ENCODE results near the gene BSG.

Gene BSG

DNA sequence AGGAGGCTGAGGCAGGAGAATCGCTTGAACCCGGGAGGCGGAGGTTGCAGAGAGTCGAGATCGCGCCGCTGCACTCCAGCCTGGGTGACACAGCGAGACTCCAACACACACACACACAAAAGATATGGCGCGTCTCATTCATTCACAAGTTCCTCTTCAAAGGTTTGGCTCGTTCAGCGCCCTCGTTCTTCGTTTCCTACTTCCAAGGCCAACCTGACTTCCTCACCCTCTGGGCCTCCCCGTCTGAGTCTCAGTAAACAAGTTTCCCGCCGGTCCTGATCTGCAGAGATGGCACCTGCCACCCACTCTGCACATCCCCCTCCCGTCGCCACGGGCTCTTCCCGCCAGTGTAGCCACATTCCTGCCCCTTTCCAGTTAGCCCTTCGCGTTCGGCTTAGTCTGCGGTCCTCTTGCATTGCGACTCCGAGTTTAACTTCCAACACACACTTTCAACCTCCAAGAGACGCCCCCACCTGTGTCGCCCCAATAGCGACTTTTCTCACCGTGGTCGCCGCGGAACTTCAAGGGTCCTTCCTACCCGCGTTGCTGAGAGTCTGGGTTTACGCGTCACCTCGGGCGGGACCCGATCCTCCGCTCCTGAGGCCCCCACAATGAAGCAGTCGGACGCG is 1.3 kb upstream of the BSG start (continued):
- TF ChIP-seq ZNF362 (tag by site-specific recombination; IDR thresholded peaks at IDR 0.05) (no peak), ZNF239 (tag by site-specific recombination; IDR thresholded peaks at IDR 0.05) (no peak), ZNF558 (tag by site-specific recombination; IDR thresholded peaks at IDR 0.05) (no peak), ZFP3 (tag by site-specific recombination; IDR thresholded peaks at IDR 0.05; ENCODE audit: low read depth) (no peak), ZNF138 (tag by site-specific recombination; IDR thresholded peaks at IDR 0.05; ENCODE audit: borderline replicate concordance) (no peak), ZBTB26 (tag by site-specific recombination; optimal IDR thresholded peaks at IDR 0.05) (peak; percentile 38), ZNF354C (tag by site-specific recombination; IDR thresholded peaks at IDR 0.05; ENCODE audit: borderline replicate concordance, low read depth) (no peak), GLI2 (tag by site-specific recombination; IDR thresholded peaks at IDR 0.05; ENCODE audit: borderline replicate concordance, low read depth) (no peak), RBAK (tag by site-specific recombination; IDR thresholded peaks at IDR 0.05) (no peak), ZNF791 (tag by site-specific recombination; IDR thresholded peaks at IDR 0.05) (no peak), SALL2 (tag by site-specific recombination; IDR thresholded peaks at IDR 0.05; ENCODE audit: borderline replicate concordance) (no peak), ZNF416 (tag by site-specific recombination; IDR thresholded peaks at IDR 0.05) (no peak), ZNF121 (tag by site-specific recombination; IDR thresholded peaks at IDR 0.05) (no peak), ZNF302 (tag by site-specific recombination; IDR thresholded peaks at IDR 0.05; ENCODE audit: low read depth) (no peak), KLF1 (tag by site-specific recombination; IDR thresholded peaks at IDR 0.05) (peak; percentile 17; the same call in 1 of the 2 replicates), KLF8 (tag by site-specific recombination; IDR thresholded peaks at IDR 0.05) (peak; percentile 90), ZSCAN5A (tag by site-specific recombination; IDR thresholded peaks at IDR 0.05) (no peak), ZNF114 (tag by site-specific recombination; IDR thresholded peaks at IDR 0.05) (no peak), ZNF202 (tag by site-specific recombination; IDR thresholded peaks at IDR 0.05; ENCODE audit: borderline replicate concordance) (no peak), SP2 (tag by site-specific recombination; IDR thresholded peaks at IDR 0.05) (peak; percentile 37), ZNF501 (tag by site-specific recombination; IDR thresholded peaks at IDR 0.05) (no peak)
- TF ChIP-seq, protein P1, sequence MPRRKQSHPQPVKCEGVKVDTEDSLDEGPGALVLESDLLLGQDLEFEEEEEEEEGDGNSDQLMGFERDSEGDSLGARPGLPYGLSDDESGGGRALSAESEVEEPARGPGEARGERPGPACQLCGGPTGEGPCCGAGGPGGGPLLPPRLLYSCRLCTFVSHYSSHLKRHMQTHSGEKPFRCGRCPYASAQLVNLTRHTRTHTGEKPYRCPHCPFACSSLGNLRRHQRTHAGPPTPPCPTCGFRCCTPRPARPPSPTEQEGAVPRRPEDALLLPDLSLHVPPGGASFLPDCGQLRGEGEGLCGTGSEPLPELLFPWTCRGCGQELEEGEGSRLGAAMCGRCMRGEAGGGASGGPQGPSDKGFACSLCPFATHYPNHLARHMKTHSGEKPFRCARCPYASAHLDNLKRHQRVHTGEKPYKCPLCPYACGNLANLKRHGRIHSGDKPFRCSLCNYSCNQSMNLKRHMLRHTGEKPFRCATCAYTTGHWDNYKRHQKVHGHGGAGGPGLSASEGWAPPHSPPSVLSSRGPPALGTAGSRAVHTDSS (tag by site-specific recombination; IDR thresholded peaks at IDR 0.05): no peak
- TF ChIP-seq, protein P2, sequence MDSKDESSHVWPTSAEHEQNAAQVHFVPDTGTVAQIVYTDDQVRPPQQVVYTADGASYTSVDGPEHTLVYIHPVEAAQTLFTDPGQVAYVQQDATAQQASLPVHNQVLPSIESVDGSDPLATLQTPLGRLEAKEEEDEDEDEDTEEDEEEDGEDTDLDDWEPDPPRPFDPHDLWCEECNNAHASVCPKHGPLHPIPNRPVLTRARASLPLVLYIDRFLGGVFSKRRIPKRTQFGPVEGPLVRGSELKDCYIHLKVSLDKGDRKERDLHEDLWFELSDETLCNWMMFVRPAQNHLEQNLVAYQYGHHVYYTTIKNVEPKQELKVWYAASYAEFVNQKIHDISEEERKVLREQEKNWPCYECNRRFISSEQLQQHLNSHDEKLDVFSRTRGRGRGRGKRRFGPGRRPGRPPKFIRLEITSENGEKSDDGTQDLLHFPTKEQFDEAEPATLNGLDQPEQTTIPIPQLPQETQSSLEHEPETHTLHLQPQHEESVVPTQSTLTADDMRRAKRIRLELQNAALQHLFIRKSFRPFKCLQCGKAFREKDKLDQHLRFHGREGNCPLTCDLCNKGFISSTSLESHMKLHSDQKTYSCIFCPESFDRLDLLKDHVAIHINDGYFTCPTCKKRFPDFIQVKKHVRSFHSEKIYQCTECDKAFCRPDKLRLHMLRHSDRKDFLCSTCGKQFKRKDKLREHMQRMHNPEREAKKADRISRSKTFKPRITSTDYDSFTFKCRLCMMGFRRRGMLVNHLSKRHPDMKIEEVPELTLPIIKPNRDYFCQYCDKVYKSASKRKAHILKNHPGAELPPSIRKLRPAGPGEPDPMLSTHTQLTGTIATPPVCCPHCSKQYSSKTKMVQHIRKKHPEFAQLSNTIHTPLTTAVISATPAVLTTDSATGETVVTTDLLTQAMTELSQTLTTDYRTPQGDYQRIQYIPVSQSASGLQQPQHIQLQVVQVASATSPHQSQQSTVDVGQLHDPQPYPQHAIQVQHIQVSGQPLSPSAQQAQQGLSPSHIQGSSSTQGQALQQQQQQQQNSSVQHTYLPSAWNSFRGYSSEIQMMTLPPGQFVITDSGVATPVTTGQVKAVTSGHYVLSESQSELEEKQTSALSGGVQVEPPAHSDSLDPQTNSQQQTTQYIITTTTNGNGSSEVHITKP (tag by site-specific recombination; IDR thresholded peaks at IDR 0.05): peak; percentile 73
- TF ChIP-seq, protein P3, sequence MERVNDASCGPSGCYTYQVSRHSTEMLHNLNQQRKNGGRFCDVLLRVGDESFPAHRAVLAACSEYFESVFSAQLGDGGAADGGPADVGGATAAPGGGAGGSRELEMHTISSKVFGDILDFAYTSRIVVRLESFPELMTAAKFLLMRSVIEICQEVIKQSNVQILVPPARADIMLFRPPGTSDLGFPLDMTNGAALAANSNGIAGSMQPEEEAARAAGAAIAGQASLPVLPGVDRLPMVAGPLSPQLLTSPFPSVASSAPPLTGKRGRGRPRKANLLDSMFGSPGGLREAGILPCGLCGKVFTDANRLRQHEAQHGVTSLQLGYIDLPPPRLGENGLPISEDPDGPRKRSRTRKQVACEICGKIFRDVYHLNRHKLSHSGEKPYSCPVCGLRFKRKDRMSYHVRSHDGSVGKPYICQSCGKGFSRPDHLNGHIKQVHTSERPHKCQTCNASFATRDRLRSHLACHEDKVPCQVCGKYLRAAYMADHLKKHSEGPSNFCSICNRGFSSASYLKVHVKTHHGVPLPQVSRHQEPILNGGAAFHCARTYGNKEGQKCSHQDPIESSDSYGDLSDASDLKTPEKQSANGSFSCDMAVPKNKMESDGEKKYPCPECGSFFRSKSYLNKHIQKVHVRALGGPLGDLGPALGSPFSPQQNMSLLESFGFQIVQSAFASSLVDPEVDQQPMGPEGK (tag by site-specific recombination; IDR thresholded peaks at IDR 0.05): peak; percentile 86; the same call in 1 of the 2 replicates
- TF ChIP-seq, protein P4, sequence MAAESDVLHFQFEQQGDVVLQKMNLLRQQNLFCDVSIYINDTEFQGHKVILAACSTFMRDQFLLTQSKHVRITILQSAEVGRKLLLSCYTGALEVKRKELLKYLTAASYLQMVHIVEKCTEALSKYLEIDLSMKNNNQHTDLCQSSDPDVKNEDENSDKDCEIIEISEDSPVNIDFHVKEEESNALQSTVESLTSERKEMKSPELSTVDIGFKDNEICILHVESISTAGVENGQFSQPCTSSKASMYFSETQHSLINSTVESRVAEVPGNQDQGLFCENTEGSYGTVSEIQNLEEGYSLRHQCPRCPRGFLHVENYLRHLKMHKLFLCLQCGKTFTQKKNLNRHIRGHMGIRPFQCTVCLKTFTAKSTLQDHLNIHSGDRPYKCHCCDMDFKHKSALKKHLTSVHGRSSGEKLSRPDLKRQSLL (tag by site-specific recombination; IDR thresholded peaks at IDR 0.05): no peak
